ENCODE measurements around the gene ARMC2.

- no peak for TF ChIP-seq EP300 (IDR thresholded peaks at IDR 0.05)
- TF ChIP-seq CTCF (IDR thresholded peaks at IDR 0.05), result no peak
- TF ChIP-seq POLR2A (IDR thresholded peaks at IDR 0.05), result no peak
- peak in 2 of 3 donors; percentile 66 to 83 for TF ChIP-seq POLR2AphosphoS5 (IDR thresholded peaks at IDR 0.05)
These were observed 141.5 kb downstream of the ARMC2 start for GRCh38 chr6:108989700-108990099.
